Thoracic aorta (tissue), 2 donors: ENCODE data around the gene PHF21A. TPM values are rescaled to one million over a fixed set of nuclear protein-coding genes. Genes with fewer than 3 reads are reported as not detected.

Source experiments
- ATAC-seq: fragments of 150-250 bp; one replicate; pipeline ENCODE4 v1.8.0; 2017; ENCODE audit warnings: low read depth; ENCODE audit not compliant: insufficient number of reproducible peaks, low FRiP score
- DNase-seq: peaks from one replicate; pipeline ENCODE4 v3.0.0-alpha.2; 2020; ENCODE audit warnings: low spot score
- H3K27ac ChIP-seq, 2 donors: fragments of 200-600 bp; sonication (generic); 1 replicate in 1 of 2; 2 replicates in 1 of 2; pipeline ENCODE4 v1.5.1; 2016; ENCODE audit warnings: mild to moderate bottlenecking in 2 of 2, moderate library complexity in 2 of 2
- H3K27me3 ChIP-seq: fragments of 200-600 bp; sonication (generic); replicated peaks from 2 replicates; pipeline ENCODE4 v1.6.0; 2016; ENCODE audit warnings: mild to moderate bottlenecking; ENCODE audit not compliant: insufficient read depth
- H3K36me3 ChIP-seq: fragments of 200-600 bp; sonication (generic); one replicate; pipeline ENCODE4 v1.5.1; 2016
- H3K4me1 ChIP-seq, 2 donors: fragments of 200-600 bp; sonication (generic); 1 replicate in 1 of 2; 2 replicates in 1 of 2; pipeline versions ENCODE4 v1.5.1 to v1.6.0; 2016; ENCODE audit warnings: low read depth in 2 of 2, mild to moderate bottlenecking in 1 of 2; ENCODE audit not compliant: control insufficient read depth in 1 of 2
- H3K4me3 ChIP-seq: fragments of 200-600 bp; sonication (generic); 2 replicates; pipeline ENCODE4 v1.5.1; 2016; ENCODE audit warnings: mild to moderate bottlenecking
- H3K9me3 ChIP-seq: fragments of 200-600 bp; sonication (generic); 2 replicates; pipeline ENCODE4 v1.5.1; 2016
- total RNA-seq, 2 donors: library from RNA; depleted of rRNA; stranded (reverse); fragments of >200 nt; gene quantifications; one replicate each; pipeline versions ENCODE4 v1.1.0 to v1.2.3, GENCODE V29; 2016
- TF ChIP-seq, protein P1 (sequence below): fragments of 200-600 bp; sonication (generic); IDR thresholded peaks from one replicate; pipeline ENCODE4 v1.5.1; 2019; ENCODE audit warnings: antibody characterized with exemption

Gene PHF21A
- total RNA-seq, 2 donors from 2014 or later, result 62.3 to 104 TPM

- no peak overlapping the region for H3K4me3 ChIP-seq
- H3K36me3 ChIP-seq, result peaks cover 25% of the 10 kb centered on the region
- TF ChIP-seq, protein P1, sequence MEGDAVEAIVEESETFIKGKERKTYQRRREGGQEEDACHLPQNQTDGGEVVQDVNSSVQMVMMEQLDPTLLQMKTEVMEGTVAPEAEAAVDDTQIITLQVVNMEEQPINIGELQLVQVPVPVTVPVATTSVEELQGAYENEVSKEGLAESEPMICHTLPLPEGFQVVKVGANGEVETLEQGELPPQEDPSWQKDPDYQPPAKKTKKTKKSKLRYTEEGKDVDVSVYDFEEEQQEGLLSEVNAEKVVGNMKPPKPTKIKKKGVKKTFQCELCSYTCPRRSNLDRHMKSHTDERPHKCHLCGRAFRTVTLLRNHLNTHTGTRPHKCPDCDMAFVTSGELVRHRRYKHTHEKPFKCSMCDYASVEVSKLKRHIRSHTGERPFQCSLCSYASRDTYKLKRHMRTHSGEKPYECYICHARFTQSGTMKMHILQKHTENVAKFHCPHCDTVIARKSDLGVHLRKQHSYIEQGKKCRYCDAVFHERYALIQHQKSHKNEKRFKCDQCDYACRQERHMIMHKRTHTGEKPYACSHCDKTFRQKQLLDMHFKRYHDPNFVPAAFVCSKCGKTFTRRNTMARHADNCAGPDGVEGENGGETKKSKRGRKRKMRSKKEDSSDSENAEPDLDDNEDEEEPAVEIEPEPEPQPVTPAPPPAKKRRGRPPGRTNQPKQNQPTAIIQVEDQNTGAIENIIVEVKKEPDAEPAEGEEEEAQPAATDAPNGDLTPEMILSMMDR, result no peak
- no peak for ATAC-seq
- no peaks in the 10 kb centered on the region for H3K9me3 ChIP-seq
- no peak overlapping the region for H3K27ac ChIP-seq
- H3K27me3 ChIP-seq, result no peaks in the 10 kb centered on the region
- no peaks in the 10 kb centered on the region for H3K4me1 ChIP-seq
- no peak for DNase-seq
Observed at GRCh38 chr11:45929486-45930030, 191.7 kb downstream of the PHF21A start.

GRCh38 chr11:45928535-45929215 is 192.6 kb downstream of the PHF21A start:
- DNase-seq (no peak), ATAC-seq (no peak)
- no peaks in the 10 kb centered on the region for H3K4me1 ChIP-seq
- TF ChIP-seq, protein P1, result no peak
- no peak overlapping the region for H3K4me3 ChIP-seq
- peaks cover 16% of the 10 kb centered on the region for H3K36me3 ChIP-seq
- no peak overlapping the region for H3K27ac ChIP-seq
- H3K27me3 ChIP-seq, result no peaks in the 10 kb centered on the region
- no peaks in the 10 kb centered on the region for H3K9me3 ChIP-seq

- TF ChIP-seq, protein P1, result no peak
- Histone ChIP-seq H3K9me3 (no peaks in the 10 kb centered on the region), H3K4me1 (peaks cover 0 to 6% of the 10 kb centered on the region in 2 donors), H3K36me3 (peaks cover 11% of the 10 kb centered on the region), H3K4me3 (no peak overlapping the region), H3K27me3 (peaks cover 4% of the 10 kb centered on the region), H3K27ac (no peak overlapping the region)
- ATAC-seq (no peak), DNase-seq (no peak)
Observed at GRCh38 chr11:45927684-45928413, 193.4 kb downstream of the PHF21A start.

DNA sequence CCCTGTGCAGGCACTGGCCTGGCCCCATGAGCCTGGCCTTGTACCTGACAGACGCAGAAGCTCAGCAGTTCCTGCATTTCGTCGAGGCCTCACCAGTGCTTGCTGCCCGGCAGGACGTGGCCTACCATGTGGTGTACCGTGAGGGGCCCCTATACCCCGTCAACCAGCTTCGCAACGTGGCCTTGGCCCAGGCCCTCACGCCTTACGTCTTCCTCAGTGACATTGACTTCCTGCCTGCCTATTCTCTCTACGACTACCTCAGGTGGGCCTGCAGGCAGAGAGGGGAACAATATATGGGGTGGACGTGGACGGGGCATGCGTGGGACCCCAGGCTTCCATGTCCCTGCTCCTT is 193.9 kb downstream of the PHF21A start:
- DNase-seq (no peak), ATAC-seq (no peak)
- no peak overlapping the region for H3K27ac ChIP-seq
- H3K9me3 ChIP-seq, result no peaks in the 10 kb centered on the region
- peaks cover 6% of the 10 kb centered on the region for H3K27me3 ChIP-seq
- no peak overlapping the region for H3K4me3 ChIP-seq
- TF ChIP-seq, protein P1, result no peak
- H3K4me1 ChIP-seq, result peaks cover 5 to 11% of the 10 kb centered on the region in 2 donors
- peaks cover 10% of the 10 kb centered on the region for H3K36me3 ChIP-seq

- Histone ChIP-seq H3K27me3 (peaks cover 6% of the 10 kb centered on the region), H3K36me3 (peaks cover 5% of the 10 kb centered on the region), H3K9me3 (no peaks in the 10 kb centered on the region), H3K27ac (no peak overlapping the region), H3K4me1 (peaks cover 7 to 16% of the 10 kb centered on the region in 2 donors), H3K4me3 (no peak overlapping the region)
- DNase-seq (no peak), ATAC-seq (no peak)
- TF ChIP-seq, protein P1, result no peak
Observed at GRCh38 chr11:45926536-45927331, 194.5 kb downstream of the PHF21A start.
